Stimulated activated CD8-positive, alpha-beta memory T cell treated with anti-CD3 and anti-CD28 coated beads, Interleukin-4, amount 100 ng/mL, for 4 hours (primary cell): Measurements from ENCODE around the gene NEDD4.
"Not testable (repeated sequence)": the region's sequence is repeated elsewhere in the genome, so short reads cannot be mapped to it uniquely, and the experiment has no call there.

Source experiments
- DNase-seq, 2 donors: peaks; one replicate each; pipeline ENCODE4 v3.0.0-alpha.2; 2020; ENCODE audit warnings: low read depth in 2 of 2, low spot score in 1 of 2

Gene NEDD4

DNA sequence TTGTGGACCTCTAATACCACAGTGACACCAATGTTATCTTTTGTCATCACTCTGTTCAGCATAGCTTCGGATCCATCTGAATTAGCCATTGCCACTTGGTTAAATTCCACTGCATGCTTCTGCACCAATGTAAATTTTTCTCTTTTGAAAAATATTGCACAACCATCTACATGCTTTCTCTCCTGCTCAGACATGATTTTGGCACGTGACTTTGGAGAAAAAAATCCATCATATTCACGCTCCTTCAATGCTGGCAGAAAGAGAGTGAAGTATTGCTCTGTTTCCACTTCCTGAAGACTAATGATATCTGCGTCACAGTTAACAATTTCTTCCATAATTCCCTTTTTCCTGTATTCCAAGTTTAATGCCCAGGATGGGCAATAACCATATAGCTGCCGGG lies 13.0 kb upstream of the NEDD4 start:
- not testable (repeated sequence) for DNase-seq

DNA sequence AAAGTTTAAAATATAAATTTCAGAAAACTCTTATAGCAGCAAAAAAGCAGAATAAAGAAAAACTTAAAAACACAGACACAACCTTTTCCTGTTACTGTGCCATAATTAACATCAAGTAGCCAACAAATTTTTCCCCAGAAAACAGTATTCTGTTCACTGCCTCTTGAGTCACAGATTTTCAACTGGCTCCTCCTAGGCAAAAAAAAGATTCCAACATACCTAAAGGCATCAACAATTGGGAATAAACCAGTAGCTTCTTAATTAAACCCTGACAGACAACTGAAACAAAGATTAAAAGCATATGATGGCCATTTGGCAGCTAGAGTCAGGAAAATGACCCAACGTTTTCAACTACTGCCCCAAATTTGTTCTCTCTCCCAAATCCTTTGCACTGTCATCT lies 10.9 kb upstream of the NEDD4 start:
- not testable (repeated sequence) for DNase-seq

DNA sequence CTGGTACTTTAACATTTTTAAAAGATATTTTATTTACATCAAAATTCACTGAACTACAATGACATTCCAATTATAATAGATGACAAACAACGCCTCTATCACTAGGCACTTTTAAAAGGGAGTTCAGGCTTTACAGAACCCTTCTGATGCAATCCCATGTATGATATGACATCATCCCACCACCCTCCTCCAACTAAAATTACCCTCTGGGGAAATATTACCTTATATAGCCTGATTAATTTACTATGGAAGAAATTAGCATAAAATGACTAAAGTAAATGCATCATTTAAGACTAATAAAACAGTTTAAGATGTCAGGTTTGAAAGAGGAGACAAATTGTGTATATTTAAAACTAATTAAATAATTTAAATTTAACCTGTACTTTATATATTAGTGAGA lies 10.4 kb upstream of the NEDD4 start:
- DNase-seq: not testable (repeated sequence)

DNA sequence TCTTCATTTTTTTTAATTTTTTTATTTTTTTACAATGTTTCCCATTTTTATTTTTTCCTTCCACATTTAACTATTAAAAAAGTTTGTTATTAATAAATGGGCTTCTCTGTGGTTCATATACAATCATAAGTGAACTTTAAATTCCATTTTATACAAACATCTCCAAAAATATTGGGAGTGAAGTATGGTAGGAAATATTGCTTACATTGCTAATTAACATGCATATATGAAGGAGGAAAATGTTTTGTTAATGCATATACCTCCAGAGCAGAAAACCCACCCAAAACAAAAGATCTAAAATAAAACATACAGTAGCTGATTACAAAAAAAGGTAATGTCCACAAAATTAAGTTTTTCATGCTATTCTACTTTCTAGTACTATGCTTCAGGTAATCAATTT lies 9.9 kb upstream of the NEDD4 start:
- DNase-seq: not testable (repeated sequence)

DNA sequence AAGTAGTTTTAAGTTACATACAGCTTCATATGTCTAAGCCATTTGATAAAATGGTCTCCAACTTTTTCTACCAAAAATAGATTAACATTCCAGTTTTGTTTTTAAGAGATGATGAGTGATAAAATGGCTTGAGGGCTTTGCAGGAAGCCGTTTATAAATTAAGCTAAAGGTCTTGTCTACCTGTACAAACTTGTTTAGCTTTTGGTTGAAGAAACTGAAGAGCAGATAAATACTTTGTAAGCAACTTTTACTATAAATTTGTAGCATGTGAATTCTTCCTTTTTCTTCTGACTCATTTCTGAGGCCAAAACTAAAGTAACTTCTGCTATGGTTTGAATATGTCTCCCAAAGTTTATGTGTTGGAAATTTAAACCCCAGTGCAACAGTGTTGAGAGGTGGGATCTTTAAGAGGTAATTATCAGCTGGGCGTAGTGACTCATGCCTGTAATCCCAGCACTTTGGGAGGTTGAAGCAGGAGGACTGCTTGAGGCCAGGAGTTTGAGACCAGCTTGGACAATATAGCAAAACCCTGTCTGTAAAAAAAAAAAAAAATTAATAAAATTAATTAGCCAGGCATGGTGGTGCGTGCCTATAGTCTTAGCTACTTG lies 8.2 kb upstream of the NEDD4 start:
- no peak for DNase-seq

DNA sequence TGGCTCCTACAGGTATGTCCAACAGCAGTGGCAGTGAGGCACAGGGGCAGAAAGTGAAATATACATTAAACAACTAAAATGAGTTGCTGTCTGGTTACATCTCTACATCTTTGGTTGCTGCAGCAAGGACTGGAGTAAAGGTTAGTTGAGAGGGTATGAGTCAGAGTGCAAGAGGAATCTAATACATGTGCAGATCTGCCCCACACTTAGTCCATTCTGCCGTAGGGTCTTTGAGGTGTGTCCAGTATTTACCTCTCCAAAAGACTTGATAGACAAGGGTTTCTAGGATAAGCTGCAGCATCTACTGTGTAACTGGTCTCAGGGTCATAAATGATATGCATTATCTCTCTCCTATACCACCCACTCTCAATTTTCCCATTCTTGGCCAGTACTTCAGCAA lies 6.2 kb upstream of the NEDD4 start:
- no peak for DNase-seq

DNA sequence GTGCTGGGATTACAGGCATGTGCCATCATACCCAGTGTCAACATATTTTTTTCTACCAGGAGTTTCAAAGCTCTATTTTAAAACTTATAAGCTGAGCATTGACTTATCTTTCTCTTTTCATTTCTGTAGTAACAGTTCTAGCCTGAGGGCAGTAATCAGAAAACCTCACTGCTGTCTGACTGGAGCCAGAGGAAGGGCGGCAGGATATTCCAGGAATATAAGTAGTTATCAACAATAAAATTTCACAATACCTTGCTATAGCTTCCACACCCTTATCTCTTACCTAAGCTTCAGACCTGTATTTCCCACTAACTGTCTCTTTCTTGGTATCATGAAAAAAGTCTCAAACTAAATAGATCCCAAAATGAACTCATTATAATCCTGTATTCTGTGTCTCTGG lies 5.1 kb upstream of the NEDD4 start:
- DNase-seq: no peak

DNA sequence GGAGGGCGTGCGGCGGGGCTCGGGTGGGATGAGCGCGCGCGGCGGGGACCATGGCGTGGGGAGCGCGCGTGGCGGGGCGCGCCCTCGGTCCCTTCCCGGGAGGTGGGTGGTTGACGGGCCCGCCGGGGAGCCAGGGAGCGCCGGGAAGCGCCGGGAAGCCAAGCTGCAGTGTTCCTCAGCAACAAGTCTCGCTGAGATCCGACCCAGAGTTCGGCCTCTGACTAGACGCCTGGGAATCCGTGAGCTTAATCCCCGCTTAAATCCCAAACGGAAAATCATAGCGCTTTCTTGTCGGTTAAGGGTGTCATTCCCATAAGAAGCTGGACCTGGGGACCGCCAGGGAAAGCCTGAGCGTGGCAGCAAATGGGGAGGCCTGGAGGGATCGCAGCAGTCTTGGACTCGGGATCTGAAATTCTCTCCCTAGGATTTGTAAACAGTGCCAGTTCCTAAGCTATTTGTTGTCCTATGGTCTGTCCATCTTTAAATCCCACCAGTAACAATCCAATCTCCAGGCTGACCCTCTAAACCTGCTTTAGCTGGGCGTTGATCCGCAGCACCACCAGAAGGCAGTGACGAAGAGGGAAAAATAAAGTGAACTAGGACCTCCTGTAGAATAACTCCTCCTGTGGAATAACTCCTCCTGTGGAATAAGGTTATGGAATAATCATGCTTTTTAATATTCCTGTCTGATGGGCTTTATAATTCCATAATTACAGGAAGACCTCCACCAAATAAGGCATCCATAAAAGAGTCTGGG lies 570 bp upstream of the NEDD4 start:
- no peak for DNase-seq

DNA sequence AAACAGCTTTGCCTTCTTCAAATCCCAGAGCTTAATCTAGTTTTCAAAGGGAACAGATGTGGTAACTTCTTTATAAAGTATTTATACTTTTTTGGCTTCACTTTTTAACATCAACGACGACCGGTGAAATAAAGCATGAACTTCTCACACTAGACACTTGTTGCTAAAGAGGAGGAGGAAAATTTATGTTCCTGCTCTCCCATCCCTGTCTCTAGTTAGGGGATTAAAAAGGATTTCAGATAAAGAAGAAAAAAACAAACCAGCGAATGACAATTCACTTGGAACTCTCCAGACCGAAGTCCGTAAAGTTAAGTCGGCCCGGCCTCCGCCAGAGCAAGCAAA lies 672 bp downstream of the NEDD4 start:
- DNase-seq: no peak

DNA sequence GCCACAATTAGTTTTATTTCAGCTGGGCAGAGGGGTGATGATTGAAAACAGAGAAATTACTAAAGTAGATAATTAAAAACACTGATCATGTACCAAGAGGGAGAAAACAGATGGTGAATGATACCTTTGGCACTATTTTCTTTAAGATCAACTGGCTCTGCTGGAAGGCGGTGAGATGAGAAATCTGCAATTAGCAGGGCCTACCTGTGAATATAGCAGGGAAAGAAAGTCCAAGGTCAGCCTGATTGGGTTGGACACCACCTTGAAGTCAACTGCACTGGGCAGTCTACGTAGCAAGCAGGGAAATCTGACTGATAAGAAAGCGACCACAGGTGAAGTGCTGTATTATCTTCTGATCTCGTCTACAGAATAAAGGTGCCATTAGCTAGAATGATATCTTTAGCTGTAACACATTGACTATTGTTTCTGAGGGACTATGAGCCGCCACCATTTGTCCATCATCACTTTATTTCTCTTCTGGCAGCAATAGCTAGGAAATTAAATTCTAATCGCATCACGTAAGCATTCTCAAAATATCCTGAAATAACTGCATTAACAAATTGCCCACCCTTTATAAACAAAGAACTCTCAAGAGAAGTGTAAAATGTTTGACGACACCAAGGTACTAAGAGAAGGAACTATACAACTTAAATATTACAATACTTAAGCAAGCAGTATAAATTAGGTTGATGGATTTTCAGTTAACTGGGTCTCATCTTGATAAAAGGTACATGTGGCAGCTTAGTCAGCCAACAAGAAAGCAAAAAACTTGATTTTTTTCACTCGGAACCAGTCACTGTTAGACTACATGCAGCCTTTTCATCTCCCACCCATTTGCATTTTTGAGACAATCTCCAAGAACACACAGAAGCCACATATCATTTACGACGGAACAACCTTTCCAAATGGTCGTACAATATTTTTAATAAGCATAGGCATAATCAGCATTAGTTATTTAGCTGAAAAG lies 1.3 kb downstream of the NEDD4 start:
- DNase-seq: no peak

DNA sequence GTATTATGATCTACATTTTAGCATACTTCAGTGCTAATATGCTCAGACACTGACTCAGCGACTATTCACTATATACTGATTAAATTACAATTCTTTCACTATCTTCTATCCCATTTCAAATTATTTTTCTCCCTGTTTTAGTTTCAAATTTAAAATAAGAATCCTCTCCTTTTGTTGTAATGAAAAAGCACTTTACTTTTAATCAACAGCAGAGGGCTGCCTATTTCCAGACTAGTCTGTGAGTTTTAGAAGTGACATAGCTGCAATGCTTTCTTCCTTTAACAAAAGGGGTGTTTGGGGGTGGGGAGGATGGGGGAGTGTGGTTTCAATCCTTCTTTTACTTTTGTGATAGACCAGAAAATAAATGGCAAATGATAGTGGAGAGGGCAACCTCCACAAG lies 2.4 kb downstream of the NEDD4 start:
- no peak for DNase-seq

DNA sequence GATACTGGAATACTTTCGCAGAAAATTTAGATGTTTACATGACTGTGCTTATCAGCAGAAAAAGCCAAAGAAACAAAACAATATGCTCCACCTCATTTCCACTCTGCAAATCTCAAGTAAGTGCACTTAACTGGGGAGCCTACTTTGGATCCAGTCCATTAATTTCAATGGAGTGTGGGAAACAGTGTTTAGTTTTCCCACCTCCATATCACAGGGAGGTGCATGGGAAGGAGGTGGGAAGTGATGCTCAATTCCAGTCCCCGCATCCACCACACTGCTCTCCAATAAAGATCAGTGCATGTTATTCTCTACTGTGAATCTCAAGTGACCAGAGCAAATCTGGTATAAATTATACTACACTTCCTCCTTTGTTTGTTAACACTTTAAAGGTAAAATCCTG lies 2.9 kb downstream of the NEDD4 start:
- DNase-seq: no peak

DNA sequence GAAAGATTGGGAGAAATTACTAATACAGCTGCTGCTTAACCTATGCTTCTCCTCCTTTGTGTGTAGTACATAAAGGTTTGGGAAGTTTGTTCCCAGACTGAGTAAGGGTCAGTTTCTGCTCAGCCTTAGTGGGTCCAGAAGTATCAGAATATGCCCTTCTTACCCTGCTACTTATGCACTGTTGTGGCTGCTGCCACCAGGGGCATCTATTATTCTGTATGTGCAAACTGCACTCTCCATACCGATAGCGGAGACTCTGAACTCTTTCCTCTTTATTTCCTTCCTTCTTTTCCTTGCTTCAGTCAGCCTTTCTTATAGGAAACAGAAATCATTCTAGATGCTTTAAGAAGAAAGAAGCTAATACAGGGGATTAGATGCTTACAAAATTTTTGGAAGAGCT lies 4.0 kb downstream of the NEDD4 start:
- DNase-seq: no peak

DNA sequence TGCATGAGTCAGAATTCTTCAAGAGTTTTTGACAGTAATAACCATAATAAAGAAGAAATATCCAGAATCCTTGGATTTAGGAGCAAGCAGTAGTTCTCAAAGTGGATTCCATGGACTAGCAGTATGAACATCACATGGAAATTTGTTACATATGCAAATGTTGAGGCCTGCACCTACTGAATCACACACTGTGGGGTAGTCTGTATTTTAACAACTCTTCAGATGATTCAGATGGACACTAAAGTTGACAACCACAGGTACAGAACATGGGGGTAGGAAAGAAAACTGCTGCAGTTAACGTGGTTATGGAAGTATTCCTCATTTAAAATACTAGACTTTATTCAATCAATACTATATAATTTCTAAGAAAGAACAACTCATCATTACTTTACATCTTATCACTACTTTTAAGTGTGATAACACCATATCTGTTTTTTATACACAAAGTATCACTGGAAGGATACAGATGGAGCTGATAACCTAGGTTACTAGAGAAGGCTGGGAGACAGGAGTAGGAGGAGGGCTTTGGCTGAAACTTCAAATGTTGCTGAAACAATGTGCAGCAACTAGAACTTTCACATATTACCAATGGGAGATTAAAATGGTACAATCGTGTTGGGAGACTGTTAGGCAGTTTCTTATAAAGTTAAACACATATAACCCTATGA lies 11.7 kb downstream of the NEDD4 start:
- no peak for DNase-seq

DNA sequence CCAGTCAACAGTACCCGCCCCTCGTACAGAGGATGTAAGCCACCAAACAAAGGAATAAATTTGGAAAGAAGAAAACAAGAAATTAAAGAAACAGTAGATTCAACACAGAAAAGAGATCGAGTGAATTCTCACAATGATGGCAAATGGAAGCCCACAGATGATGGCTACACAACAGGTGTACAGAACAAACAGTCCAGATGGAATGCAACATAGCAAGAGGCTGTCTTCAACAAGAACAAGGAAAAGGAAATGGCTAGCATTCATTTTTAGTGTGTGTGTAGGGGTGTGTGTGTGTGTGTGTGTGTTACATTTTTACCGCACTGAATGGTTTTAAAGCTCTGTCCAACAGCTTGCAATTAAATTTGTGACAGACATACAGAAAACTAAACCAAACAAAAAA lies 12.9 kb downstream of the NEDD4 start:
- DNase-seq: no peak

DNA sequence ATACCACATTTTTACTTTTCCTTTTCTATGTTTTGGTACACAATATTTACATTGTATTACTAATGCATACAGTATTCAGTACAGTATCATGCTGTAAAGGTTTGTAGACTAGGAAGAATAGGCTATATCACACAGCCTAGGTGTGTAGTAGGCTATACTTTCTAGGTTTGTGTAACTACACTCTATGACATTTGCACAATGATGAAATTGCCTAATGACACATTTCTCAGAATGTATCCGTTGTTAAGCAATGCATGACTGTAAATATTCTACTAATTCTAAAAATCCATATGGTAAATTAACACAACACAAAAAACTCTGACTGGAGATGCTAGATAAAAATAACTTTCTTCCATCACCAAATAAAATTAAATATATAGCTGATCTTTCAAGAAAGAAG lies 16.2 kb downstream of the NEDD4 start:
- no peak for DNase-seq

DNA sequence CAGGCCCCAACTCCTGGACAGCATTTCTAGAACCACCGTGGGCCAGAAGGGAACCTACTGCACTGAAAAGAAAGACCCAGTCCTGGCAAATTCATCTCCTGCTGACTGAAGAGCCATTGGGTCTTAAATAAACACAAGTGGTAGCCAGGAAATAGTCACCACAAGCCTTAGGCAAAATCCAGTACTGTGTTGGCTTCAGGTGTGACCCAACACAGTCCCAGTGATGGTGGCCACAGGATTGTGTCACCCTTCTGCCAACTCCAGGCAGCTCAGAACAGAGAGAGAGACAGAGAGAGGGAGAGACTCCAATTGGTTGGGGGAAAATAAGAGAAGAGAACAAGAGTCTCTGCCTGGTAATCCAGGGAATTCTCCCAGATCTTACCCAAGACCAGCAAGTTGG lies 23.1 kb downstream of the NEDD4 start:
- no peak for DNase-seq

DNA sequence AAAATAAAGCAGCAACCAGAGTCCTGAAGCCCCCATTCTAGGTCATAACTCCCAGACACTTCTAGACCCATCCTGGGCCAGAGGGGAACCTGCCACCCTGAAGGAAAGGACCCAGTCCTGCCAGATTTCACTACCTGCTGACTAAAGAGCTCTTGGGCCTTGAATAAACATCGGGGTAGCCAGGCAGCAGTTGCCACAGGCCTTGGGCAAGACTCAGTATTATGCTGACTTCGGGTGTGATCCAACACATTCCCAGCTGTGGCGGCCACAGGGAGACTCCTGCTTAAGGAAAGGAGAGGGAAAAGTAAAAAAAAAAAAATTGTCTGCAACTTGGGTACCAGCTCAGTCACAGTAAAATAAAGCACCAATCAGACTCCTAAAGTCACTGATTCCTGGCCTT lies 23.8 kb downstream of the NEDD4 start:
- DNase-seq: no peak

DNA sequence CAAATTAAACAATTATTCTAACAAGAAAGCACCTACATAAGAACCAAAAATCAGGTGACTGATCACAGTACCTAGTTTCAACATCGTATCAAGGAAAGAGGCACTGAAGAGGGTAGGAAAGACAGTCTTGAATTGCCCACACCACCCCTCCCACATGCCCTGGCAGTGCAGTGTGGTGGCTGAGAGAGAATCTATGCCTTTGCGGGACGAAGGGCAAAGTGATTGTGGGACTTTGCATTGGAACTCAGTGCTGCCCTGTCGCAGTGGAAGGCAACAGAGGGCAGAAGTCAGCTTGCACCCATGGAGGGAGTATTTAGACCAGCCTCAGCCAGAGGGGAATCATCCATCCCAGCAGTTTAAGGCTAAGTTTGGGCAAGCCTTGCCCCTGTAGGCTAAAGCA lies 24.5 kb downstream of the NEDD4 start:
- no peak for DNase-seq

DNA sequence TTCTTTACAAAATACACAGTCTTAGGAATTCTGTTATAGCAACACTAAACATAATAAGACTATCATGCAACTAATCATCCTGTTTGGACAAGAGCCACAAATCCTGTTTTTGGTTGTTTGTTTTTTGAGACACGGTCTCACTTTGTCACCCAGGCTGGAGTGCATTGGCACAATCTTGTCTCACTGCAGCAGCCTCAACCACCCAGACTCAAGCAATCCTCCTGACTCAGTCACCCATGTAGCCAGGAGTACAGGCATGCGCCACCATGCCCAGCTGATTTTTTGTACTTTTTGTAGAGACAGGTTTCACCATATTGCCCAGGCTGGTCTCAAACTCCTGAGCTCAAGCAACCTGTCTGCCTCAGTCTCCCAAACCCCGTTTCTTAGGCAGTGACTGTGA lies 28.3 kb downstream of the NEDD4 start:
- no peak for DNase-seq

DNA sequence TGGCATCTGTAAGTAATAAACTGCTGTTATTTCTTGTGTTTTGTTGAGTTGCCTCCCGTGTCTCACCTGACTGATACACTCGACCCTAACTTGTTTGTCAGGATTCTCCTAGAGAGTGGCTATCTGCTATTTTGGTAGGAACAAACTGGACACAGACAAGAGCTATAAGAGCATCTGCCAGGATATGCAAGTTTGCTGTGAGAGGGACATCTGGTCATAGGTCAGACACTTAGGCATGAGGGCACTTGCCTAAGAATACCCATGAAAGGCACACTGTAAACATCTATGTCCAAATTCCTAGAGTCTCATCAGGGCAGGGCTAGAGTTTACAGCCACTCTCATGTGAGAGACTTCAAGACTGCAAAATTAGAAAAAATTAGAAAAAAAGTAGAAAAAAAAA lies 32.5 kb downstream of the NEDD4 start:
- DNase-seq: no peak
